Trophoblast cell (in vitro differentiated cells and primary cell): ENCODE data around the gene CX3CR1. TPM values are rescaled to one million over a fixed set of nuclear protein-coding genes. Genes with fewer than 3 reads are reported as not detected.
A peak's percentile ranks its signal among the peaks of the same experiment; 100 is the strongest.

Experiments
- DNase-seq, 2 donors: peaks; one replicate each; pipeline ENCODE4 v3.0.0-alpha.2; 2016
- H2AFZ ChIP-seq: 2 replicates; pipeline ENCODE4 v1.6.1; 2013; ENCODE audit warnings: low read length, moderate library complexity, mild to moderate bottlenecking; ENCODE audit not compliant: insufficient read depth, poor library complexity
- H2AK5ac ChIP-seq: 2 replicates; pipeline ENCODE4 v1.6.1; 2013; ENCODE audit warnings: mild to moderate bottlenecking, low read length
- H2BK120ac ChIP-seq: 2 replicates; pipeline ENCODE4 v1.6.1; 2013; ENCODE audit warnings: low read length, mild to moderate bottlenecking, moderate library complexity; ENCODE audit not compliant: insufficient read depth, poor library complexity
- H2BK12ac ChIP-seq: 2 replicates; pipeline ENCODE4 v1.6.1; 2013; ENCODE audit warnings: mild to moderate bottlenecking, low read length, moderate library complexity
- H2BK5ac ChIP-seq: 2 replicates; pipeline ENCODE4 v1.6.1; 2013; ENCODE audit warnings: low read length, low read depth, moderate library complexity, mild to moderate bottlenecking; ENCODE audit not compliant: poor library complexity
- H3K14ac ChIP-seq: 2 replicates; pipeline ENCODE4 v1.6.1; 2013; ENCODE audit warnings: mild to moderate bottlenecking, low read length
- H3K18ac ChIP-seq: 2 replicates; pipeline ENCODE4 v1.6.1; 2013; ENCODE audit warnings: mild to moderate bottlenecking, low read length
- H3K23ac ChIP-seq: 2 replicates; pipeline ENCODE4 v1.6.1; 2013; ENCODE audit warnings: low read length
- H3K27ac ChIP-seq: 2 replicates; pipeline ENCODE4 v1.5.1; 2013; ENCODE audit warnings: low read depth, mild to moderate bottlenecking, inconsistent platforms, low read length, moderate library complexity
- H3K27me3 ChIP-seq: 2 replicates; pipeline ENCODE4 v1.6.1; 2013; ENCODE audit warnings: inconsistent platforms, mild to moderate bottlenecking, low read length, moderate library complexity; ENCODE audit not compliant: insufficient read depth
- H3K36me3 ChIP-seq, 2 experiments: 1 replicate in 1 of 2; 2 replicates in 1 of 2; pipeline ENCODE4 v1.6.1; 2013; ENCODE audit warnings: low read length in 2 of 2, mild to moderate bottlenecking in 2 of 2, moderate library complexity in 1 of 2; ENCODE audit not compliant: insufficient read depth in 2 of 2, control insufficient read depth in 1 of 2
- H3K4ac ChIP-seq: 2 replicates; pipeline ENCODE4 v1.6.1; 2013; ENCODE audit warnings: low read depth, mild to moderate bottlenecking, low read length, moderate library complexity
- H3K4me1 ChIP-seq, 2 experiments: 1 replicate in 1 of 2; 2 replicates in 1 of 2; pipeline ENCODE4 v1.6.1; 2013; ENCODE audit warnings: low read length in 2 of 2, mild to moderate bottlenecking in 2 of 2, moderate library complexity in 1 of 2; ENCODE audit not compliant: insufficient read depth in 2 of 2, control insufficient read depth in 1 of 2
- H3K4me2 ChIP-seq: 2 replicates; pipeline ENCODE4 v1.6.1; 2013; ENCODE audit warnings: inconsistent platforms, mild to moderate bottlenecking, low read length, moderate library complexity
- H3K4me3 ChIP-seq: 2 replicates; pipeline ENCODE4 v1.5.1; 2013; ENCODE audit warnings: mild to moderate bottlenecking, low read depth, low read length, inconsistent platforms
- H3K79me1 ChIP-seq: one replicate; pipeline ENCODE4 v1.6.1; 2013; ENCODE audit warnings: low read length
- H3K79me2 ChIP-seq: 2 replicates; pipeline ENCODE4 v1.6.1; 2013; ENCODE audit warnings: low read length, mild to moderate bottlenecking; ENCODE audit not compliant: control insufficient read depth, insufficient read depth, poor library complexity
- H3K9ac ChIP-seq: 2 replicates; pipeline ENCODE4 v1.6.1; 2013; ENCODE audit warnings: mild to moderate bottlenecking, low read length
- H3K9me3 ChIP-seq: 2 replicates; pipeline ENCODE4 v1.6.1; 2013; ENCODE audit warnings: low read depth, mild to moderate bottlenecking, control low read depth, inconsistent platforms, low read length; ENCODE audit not compliant: insufficient read depth
- H4K12ac ChIP-seq: 2 replicates; pipeline ENCODE4 v1.6.1; 2013; ENCODE audit warnings: low read depth, mild to moderate bottlenecking, low read length, moderate library complexity
- H4K8ac ChIP-seq: 2 replicates; pipeline ENCODE4 v1.6.1; 2013; ENCODE audit warnings: low read depth, mild to moderate bottlenecking, low read length, moderate library complexity
- H4K91ac ChIP-seq: one replicate; pipeline ENCODE4 v1.6.1; 2013; ENCODE audit warnings: low read depth, mild to moderate bottlenecking, low read length, moderate library complexity
- WGBS: extraction: QIAGEN DNeasy Blood & Tissue Kit; methylation state at CpG from one replicate; pipeline ENCODE4 v1.1.7; 2013; ENCODE audit warnings: missing lambda C conversion rate; ENCODE audit not compliant: insufficient read length, insufficient coverage; ENCODE audit errors: extremely low coverage; 5-methylcytosine and 5-hydroxymethylcytosine counted together
- polyA plus RNA-seq: library from polyadenylated mRNA; stranded (reverse); fragments of 200-250 nt; gene quantifications from 2 replicates; pipeline ENCODE4 v1.2.3, GENCODE V29; 2013

CX3CR1 gene
- 0.06 and 0.07 TPM in 2 replicates for polyA plus RNA-seq

GRCh38 chr3:39279745-39280517 is at the start of gene CX3CR1:
TSS of gene CX3CR1 (minus strand) at chr3:39280036. CDS start at chr3:39266509, 13,527 bp downstream.
- H3K79me2 ChIP-seq: no peaks in the 10 kb centered on the region
- H2BK120ac ChIP-seq: no peak within 1 kb of the TSS
- H2AFZ ChIP-seq: no peak within 1 kb of the TSS
- H3K18ac ChIP-seq: no peak within 1 kb of the TSS
- H3K4me1 ChIP-seq: peaks cover 12 to 16% of the 10 kb centered on the region in 2 experiments
- no peak within 1 kb of the TSS for H4K91ac ChIP-seq
- no CpG with 5 or more reads among the region's 5 CpGs for WGBS
- H4K12ac ChIP-seq: no peak within 1 kb of the TSS
- H3K79me1 ChIP-seq: no peaks in the 10 kb centered on the region
- no peak within 1 kb of the TSS for H3K4me2 ChIP-seq
- H3K14ac ChIP-seq: no peak within 1 kb of the TSS
- no peak within 1 kb of the TSS for H4K8ac ChIP-seq
- no peaks in the 10 kb centered on the region for H3K36me3 ChIP-seq
- no peaks in the 10 kb centered on the region for H3K27me3 ChIP-seq
- no peak within 1 kb of the TSS for H2AK5ac ChIP-seq
- no peak within 1 kb of the TSS for H2BK5ac ChIP-seq
- no peak for DNase-seq
- no peak within 1 kb of the TSS for H3K27ac ChIP-seq
- no peak within 1 kb of the TSS for H3K4me3 ChIP-seq
- H3K23ac ChIP-seq: no peak within 1 kb of the TSS
- H2BK12ac ChIP-seq: no peak within 1 kb of the TSS
- no peaks in the 10 kb centered on the region for H3K9me3 ChIP-seq
- no peak within 1 kb of the TSS for H3K4ac ChIP-seq
- no peak within 1 kb of the TSS for H3K9ac ChIP-seq

GRCh38 chr3:39329493-39329892 is 49.7 kb upstream of the CX3CR1 start, which contains the start of gene CCR8:
TSS of gene CCR8 (plus strand) at chr3:39329709. CDS start at chr3:39332332, 2,623 bp downstream.
- Histone ChIP-seq H4K12ac (no peak within 1 kb of the TSS), H3K4me2 (no peak within 1 kb of the TSS), H3K18ac (no peak within 1 kb of the TSS), H4K91ac (no peak within 1 kb of the TSS), H3K4me3 (no peak within 1 kb of the TSS), H3K14ac (no peak within 1 kb of the TSS), H3K9ac (no peak within 1 kb of the TSS), H3K79me2 (no peaks in the 10 kb centered on the region), H3K27me3 (no peaks in the 10 kb centered on the region), H2BK5ac (no peak within 1 kb of the TSS), H3K9me3 (no peaks in the 10 kb centered on the region), H3K4me1 (no peaks in the 10 kb centered on the region), H3K23ac (no peak within 1 kb of the TSS), H3K4ac (no peak within 1 kb of the TSS), H4K8ac (no peak within 1 kb of the TSS), H2BK120ac (no peak within 1 kb of the TSS), H2AK5ac (no peak within 1 kb of the TSS), H3K79me1 (no peaks in the 10 kb centered on the region), H3K27ac (no peak within 1 kb of the TSS), H2AFZ (no peak within 1 kb of the TSS), H3K36me3 (no peaks in the 10 kb centered on the region), H2BK12ac (no peak within 1 kb of the TSS)
- no peak for DNase-seq
- no CpG with 5 or more reads among the region's 1 CpG for WGBS

- Histone ChIP-seq H2AFZ (no peak overlapping the region), H3K9me3 (no peaks in the 10 kb centered on the region), H2BK12ac (no peak overlapping the region), H3K79me1 (no peaks in the 10 kb centered on the region), H4K91ac (no peak overlapping the region), H2AK5ac (no peak overlapping the region), H3K27me3 (no peaks in the 10 kb centered on the region), H3K4me1 (no peaks in the 10 kb centered on the region), H3K4me2 (no peak overlapping the region), H3K23ac (no peak overlapping the region), H3K14ac (no peak overlapping the region), H2BK5ac (no peak overlapping the region), H2BK120ac (no peak overlapping the region), H3K27ac (no peak overlapping the region), H3K18ac (no peak overlapping the region), H4K12ac (no peak overlapping the region), H4K8ac (no peak overlapping the region), H3K9ac (no peak overlapping the region), H3K79me2 (no peaks in the 10 kb centered on the region), H3K36me3 (no peaks in the 10 kb centered on the region), H3K4ac (no peak overlapping the region), H3K4me3 (peak overlapping the region; percentile 59)
- peak in 1 of 2 donors; percentile 15 for DNase-seq
- no CpG with 5 or more reads among the region's 4 CpGs for WGBS
These were observed 48.0 kb upstream of the CX3CR1 start for GRCh38 chr3:39327746-39328349.

- H2AK5ac ChIP-seq: no peak overlapping the region
- no CpG with 5 or more reads among the region's 4 CpGs for WGBS
- H4K12ac ChIP-seq: no peak overlapping the region
- no peaks in the 10 kb centered on the region for H3K79me1 ChIP-seq
- H2BK12ac ChIP-seq: no peak overlapping the region
- H3K9me3 ChIP-seq: no peaks in the 10 kb centered on the region
- no peaks in the 10 kb centered on the region for H3K27me3 ChIP-seq
- H3K18ac ChIP-seq: no peak overlapping the region
- no peak overlapping the region for H3K14ac ChIP-seq
- no peaks in the 10 kb centered on the region for H3K4me1 ChIP-seq
- no peaks in the 10 kb centered on the region for H3K79me2 ChIP-seq
- H3K27ac ChIP-seq: no peak overlapping the region
- H2AFZ ChIP-seq: no peak overlapping the region
- no peaks in the 10 kb centered on the region for H3K36me3 ChIP-seq
- no peak overlapping the region for H4K8ac ChIP-seq
- H2BK120ac ChIP-seq: no peak overlapping the region
- H3K4me3 ChIP-seq: peak overlapping the region; percentile 59
- no peak overlapping the region for H3K4ac ChIP-seq
- no peak overlapping the region for H3K9ac ChIP-seq
- H3K4me2 ChIP-seq: no peak overlapping the region
- H2BK5ac ChIP-seq: no peak overlapping the region
- H3K23ac ChIP-seq: peak overlapping the region; percentile 82
- DNase-seq: no peak
- no peak overlapping the region for H4K91ac ChIP-seq
These were observed 47.4 kb upstream of the CX3CR1 start for GRCh38 chr3:39327053-39327745.
